Heart left ventricle (tissue), 16 donors: ENCODE results near the gene HSPB2. TPM values are rescaled to one million over a fixed set of nuclear protein-coding genes. Genes with fewer than 3 reads are reported as not detected.
A peak's percentile ranks its signal among the peaks of the same experiment; 100 is the strongest.

Experiments
- ATAC-seq, 4 donors: fragments of 200-7000 bp; cut with Tn5 transposase; one replicate each; pipeline ENCODE4 v1.9.1; 2020 to 2022; ENCODE audit warnings: moderate library complexity in 4 of 4, mild to moderate bottlenecking in 3 of 4, moderate number of reproducible peaks in 1 of 4
- DNase-seq, 5 donors: peaks; one replicate each; pipeline ENCODE4 v3.0.0-alpha.2; 2020
- H3K27ac ChIP-seq, 12 donors: fragments of 200-600 bp; sonication (generic) in 4 of 12; one replicate each; pipeline versions ENCODE4 v1.5.0 to v1.8.0; 2016 to 2022; ENCODE audit warnings: mild to moderate bottlenecking in 2 of 12
- H3K27me3 ChIP-seq, 9 donors: fragments of 200-600 bp; sonication (generic) in 2 of 9; one replicate each; pipeline versions ENCODE4 v1.5.1 to v1.8.0; 2016 to 2022; ENCODE audit warnings: mild to moderate bottlenecking in 3 of 9
- H3K36me3 ChIP-seq, 9 donors: fragments of 200-600 bp; sonication (generic) in 2 of 9; one replicate each; pipeline versions ENCODE4 v1.5.0 to v1.8.0; 2018 to 2022; ENCODE audit warnings: mild to moderate bottlenecking in 2 of 9
- H3K4me1 ChIP-seq, 12 donors: fragments of 200-600 bp; sonication (generic) in 4 of 12; one replicate each; pipeline versions ENCODE4 v1.5.0 to v1.8.0; 2016 to 2022; ENCODE audit warnings: mild to moderate bottlenecking in 3 of 12
- H3K4me3 ChIP-seq, 12 donors: fragments of 200-600 bp; sonication (generic) in 4 of 12; one replicate each; pipeline versions ENCODE4 v1.5.0 to v1.8.0; 2017 to 2022; ENCODE audit warnings: mild to moderate bottlenecking in 9 of 12, moderate library complexity in 4 of 12
- H3K9me3 ChIP-seq, 12 donors: fragments of 200-600 bp; sonication (generic) in 4 of 12; one replicate each; pipeline versions ENCODE4 v1.5.0 to v1.8.0; 2016 to 2022; ENCODE audit warnings: mild to moderate bottlenecking in 1 of 12
- CTCF ChIP-seq, 12 donors: fragments of 200-600 bp; sonication (generic) in 4 of 12; IDR thresholded peaks; one replicate each; pipeline versions ENCODE4 v1.5.0 to v1.8.0; 2018 to 2022; ENCODE audit warnings: antibody characterized with exemption in 12 of 12, mild to moderate bottlenecking in 5 of 12
- POLR2A ChIP-seq, 2 donors: fragments of 450-650 bp; IDR thresholded peaks; one replicate each; pipeline ENCODE4 v1.6.1; 2017; ENCODE audit warnings: antibody characterized with exemption in 2 of 2, mild to moderate bottlenecking in 2 of 2, moderate library complexity in 2 of 2
- WGBS, 4 donors: extraction: QIAGEN DNeasy Blood & Tissue Kit in 2 of 4; methylation state at CpG; one replicate each; pipeline versions ENCODE4 v1.1.5 to v1.1.7; 2013 to 2018; 5-methylcytosine and 5-hydroxymethylcytosine counted together
- intact Hi-C, 10 donors: fragments of 100-400 bp; cut with DNase I; formaldehyde crosslinking; loops; one replicate each; pipeline versions ENCODE4 v1.11.1 to v1.14.2; 2022
- long read RNA-seq, 3 donors: library from polyadenylated mRNA; unstranded; transcript quantifications; one replicate each; pipeline ENCODE4 v2.0.0, GENCODE V29; 2020 to 2021
- polyA plus RNA-seq, 2 donors: library from polyadenylated mRNA; stranded (reverse); fragments of 200-250 nt; gene quantifications; one replicate each; pipeline ENCODE4 v1.2.3, GENCODE V29; 2013
- total RNA-seq, 9 donors: library from RNA; depleted of rRNA in 2 of 9; stranded (reverse); fragments of >200 nt in 2 of 9; fragmentation: NEBNext Ultra II Directional in 3 of 9; extraction: Animal tissue kit (Norgen Biotek cat#: 25700) in 3 of 9; gene quantifications; one replicate each; pipeline versions ENCODE4 v1.1.0 to v1.2.4, GENCODE V29; 2016 to 2023
- donor health status: ischemic (EF 13 %, LVEDD 7.1; RV severe dilation, severe dysfunction).
- donor health status: healthy with polysubstance abuse.
- donor health status: DM: no; HTN: yes; CAD: no.
- donor health status: DM: no; HTN: no; CAD: no.
- donor health status: ischemic (EF 25% LVEDD 6.9; RV normal size, moderate dysfunction).
- donor health status: ischemic (EF 25% LVEDD 5.7; RV mildly dilated, moderate dysfunction).
- donor health status: healthy.
- donor health status: DM: yes; HTN: yes; CAD: no.
- donor health status: ischemic (EF 35%, LVEDD 5.7; RV mildly dilated, moderate dysfunction).
- donor health status: nonischemic (EF 11% LVEDD 7.7; RV severe dilation, severe dysfunction).
- donor health status: DM: yes; HTN: yes; CAD: no.
- donor health status: PGD.
- donor health status: ischemic (EF 29% LVEDD 5.4; RV normal size, mild dysfunction).
- donor health status: nonischemic (EF 23%, LVEDD 6.1; RV moderate dilation, normal function).

The HSPB2 gene
- total RNA-seq (10 to 100 TPM in 7 of 9 donors, 1 to 10 TPM in 2; 5.5 to 66.7 (median 20.9) TPM), polyA plus RNA-seq (10 to 100 TPM; 59.8 to 67.9 TPM)
- long read RNA-seq, donor 1, transcript HSPB2-201 (2 exons, 1,335 nt): major isoform, 80 of 81 reads
- long read RNA-seq, donor 1, partial matches to known transcripts: 0 of 81 reads
- long read RNA-seq, donor 1, other reads (novel, unspliced or antisense): 1 of 81 reads
- long read RNA-seq, donor 2, transcript HSPB2-201 (2 exons, 1,335 nt): major isoform, 108 of 108 reads
- long read RNA-seq, donor 2, partial matches to known transcripts: 0 of 108 reads
- long read RNA-seq, donor 2, other reads (novel, unspliced or antisense): 0 of 108 reads
- long read RNA-seq, donor 3, transcript HSPB2-201 (2 exons, 1,335 nt): major isoform, 45 of 45 reads
- long read RNA-seq, donor 3, partial matches to known transcripts: 0 of 45 reads
- long read RNA-seq, donor 3, other reads (novel, unspliced or antisense): 0 of 45 reads

GRCh38 chr11:111912535-111912934 lies at the start of gene HSPB2:
HSPB2 (plus strand) TSS chr11:111912734; CDS start chr11:111912830, 96 bp downstream.
- intact Hi-C loops: loop anchor here in 3 of 10 donors (1.0 to 5.0 kb wide), 3 partner anchors 33 to 35 kb away; partner anchors contain the start of genes CFAP68 (in 3 of the 3) and FDXACB1 (in 3 of the 3)
- ATAC-seq (peak; percentile 6 to 17 (median 10)), DNase-seq (peak; percentile 54 to 75 (median 69))
- peaks cover 0 to 29% (median 7%) of the 10 kb centered on the region in 12 donors for H3K4me1 ChIP-seq
- H3K27ac ChIP-seq: peak within 1 kb of the TSS; percentile 89 to 100 (median 96)
- H3K9me3 ChIP-seq: no peaks in the 10 kb centered on the region
- peaks cover 0 to 10% (median 0%) of the 10 kb centered on the region in 9 donors for H3K27me3 ChIP-seq
- TF ChIP-seq CTCF (IDR thresholded peaks at IDR 0.05) (no peak), POLR2A (IDR thresholded peaks at IDR 0.05) (no peak)
- H3K36me3 ChIP-seq: peaks cover 0 to 37% (median 18%) of the 10 kb centered on the region in 9 donors
- H3K4me3 ChIP-seq: peak within 1 kb of the TSS; percentile 38 to 80 (median 59)
- WGBS, 4 donors: 0 to 5% (median 4%) methylated on average over 2 to 26 of the region's 26 CpGs

DNA sequence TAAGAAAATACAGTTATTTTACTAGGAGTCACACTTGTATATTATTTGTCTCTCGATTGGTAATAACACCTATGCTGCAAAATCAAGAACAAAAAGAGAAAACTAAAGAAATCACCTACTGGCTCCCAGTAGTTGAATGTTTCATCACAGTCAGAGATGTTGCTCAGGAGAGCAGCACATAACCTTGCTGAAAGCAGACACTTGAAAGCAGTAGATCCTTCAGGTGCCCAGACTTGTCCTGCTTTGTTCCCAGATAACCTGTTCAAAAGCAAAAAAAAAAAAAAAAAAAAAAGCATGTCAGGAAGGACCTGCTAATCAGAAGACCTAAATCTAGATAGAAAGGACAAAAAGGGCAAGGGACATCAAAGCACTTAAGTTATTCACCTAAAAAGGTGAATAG lies 42.4 kb upstream of the HSPB2 start:
- intact Hi-C loops: loop anchor here in 7 of 10 donors (5.0 to 10.0 kb wide), 3 partner anchors 107 to 215 kb away; partner anchors contain the start of genes SDHD (in 5 of the 7) and TIMM8B (in 5 of the 7)
- DNase-seq: no peak
- H3K4me3 ChIP-seq: peak overlapping the region in 8 of 12 donors; percentile 74 to 94 (median 86)
- peaks cover 0 to 23% (median 11%) of the 10 kb centered on the region in 12 donors for H3K4me1 ChIP-seq
- TF ChIP-seq CTCF (IDR thresholded peaks at IDR 0.05) (no peak), POLR2A (IDR thresholded peaks at IDR 0.05) (no peak)
- H3K36me3 ChIP-seq: peaks cover 0 to 50% (median 41%) of the 10 kb centered on the region in 9 donors
- peak overlapping the region in 2 of 12 donors; percentile 90 to 93 for H3K27ac ChIP-seq
- WGBS, 4 donors: 89 to 97% (median 93%) methylated on average over 1 of the region's 1 CpG
- no peaks in the 10 kb centered on the region for H3K27me3 ChIP-seq
- H3K9me3 ChIP-seq: no peaks in the 10 kb centered on the region
- ATAC-seq: no peak

- intact Hi-C loops: loop anchor here in 7 of 10 donors (5.0 to 10.0 kb wide), 3 partner anchors 107 to 214 kb away; partner anchors contain the start of genes SDHD (in 5 of the 7) and TIMM8B (in 5 of the 7)
Measured at GRCh38 chr11:111870522-111870885, 42.0 kb upstream of the HSPB2 start.

More at GRCh38 chr11:111870522-111870885, 42.0 kb upstream of the HSPB2 start:
- peaks cover 0 to 50% (median 41%) of the 10 kb centered on the region in 9 donors for H3K36me3 ChIP-seq
- no peak for ATAC-seq
- peaks cover 0 to 23% (median 11%) of the 10 kb centered on the region in 12 donors for H3K4me1 ChIP-seq
- peak overlapping the region in 11 of 12 donors; percentile 84 to 94 (median 90) for H3K27ac ChIP-seq
- no peaks in the 10 kb centered on the region for H3K27me3 ChIP-seq
- TF ChIP-seq POLR2A (IDR thresholded peaks at IDR 0.05): no peak
- TF ChIP-seq CTCF (IDR thresholded peaks at IDR 0.05): no peak
- no peak for DNase-seq
- H3K9me3 ChIP-seq: no peaks in the 10 kb centered on the region
- peak overlapping the region; percentile 70 to 100 (median 86) for H3K4me3 ChIP-seq
